MCF 10A (cell line): Measurements from ENCODE around the gene DCDC2B. TPM values are rescaled to one million over a fixed set of nuclear protein-coding genes. Genes with fewer than 3 reads are reported as not detected.

Experiments used
- BruUV-seq: library from RNA; stranded (reverse); fragments of 400-500 nt; replicated peaks from 2 replicates; lab custom pipeline; 2021; lab: Mats Ljungman, UMichigan
- CTCF ChIA-PET: fragments of 300-600 bp; sonication (Branson Sonifier 250); formaldehyde crosslinking; extraction: SDS; loops from one replicate; lab custom pipeline; 2021; ENCODE audit warnings: antibody characterized with exemption, inconsistent platforms; lab: Yijun Ruan, JAX
- POLR2A ChIA-PET: fragments of 300-600, 350-650 bp; sonication (Branson Sonifier 250); formaldehyde crosslinking; extraction: SDS; loops from one replicate; lab custom pipeline; 2020; ENCODE audit warnings: antibody characterized with exemption, inconsistent platforms; lab: Yijun Ruan, JAX
- DNase-seq: peaks from one replicate; pipeline ENCODE4 v3.0.0-alpha.2; 2018; ENCODE audit not compliant: unreplicated experiment
- H3K27ac Mint-ChIP-seq: one replicate; pipeline ENCODE4 v1.8.0; 2022; ENCODE audit warnings: mild to moderate bottlenecking, low read depth, mixed read lengths; ENCODE audit not compliant: unreplicated experiment
- H3K27me3 Mint-ChIP-seq: one replicate; pipeline ENCODE4 v1.8.0; 2022; ENCODE audit warnings: mixed read lengths; ENCODE audit not compliant: insufficient read depth, unreplicated experiment
- H3K36me3 Mint-ChIP-seq: one replicate; pipeline ENCODE4 v1.8.0; 2022; ENCODE audit warnings: mild to moderate bottlenecking, moderate library complexity, mixed read lengths; ENCODE audit not compliant: insufficient read depth, unreplicated experiment
- H3K4me1 Mint-ChIP-seq: one replicate; pipeline ENCODE4 v1.8.0; 2022; ENCODE audit warnings: mixed read lengths; ENCODE audit not compliant: insufficient read depth, unreplicated experiment
- H3K4me3 Mint-ChIP-seq: one replicate; pipeline ENCODE4 v1.8.0; 2022; ENCODE audit warnings: mild to moderate bottlenecking, moderate library complexity, mixed read lengths; ENCODE audit not compliant: unreplicated experiment
- H3K9me3 Mint-ChIP-seq: one replicate; pipeline ENCODE4 v1.8.0; 2022; ENCODE audit warnings: mixed read lengths; ENCODE audit not compliant: unreplicated experiment
- intact Hi-C: fragments of 100-400 bp; cut with micrococcal nuclease; formaldehyde crosslinking; loops from 2 replicates; pipeline ENCODE4 v1.14.1; 2022
- total RNA-seq: library from RNA; stranded (reverse); gene quantifications from 2 replicates; pipeline ENCODE4 v1.2.3, GENCODE V29; 2022
- TF ChIP-seq, protein P1 (sequence below): fragments of 200-600 bp; IDR thresholded peaks from one replicate; pipeline ENCODE4 v1.8.0; 2022; ENCODE audit warnings: antibody characterized with exemption, mild to moderate bottlenecking; ENCODE audit not compliant: unreplicated experiment

The DCDC2B gene
- total RNA-seq, 1 experiment from 2014 or later, result not detected

DNA sequence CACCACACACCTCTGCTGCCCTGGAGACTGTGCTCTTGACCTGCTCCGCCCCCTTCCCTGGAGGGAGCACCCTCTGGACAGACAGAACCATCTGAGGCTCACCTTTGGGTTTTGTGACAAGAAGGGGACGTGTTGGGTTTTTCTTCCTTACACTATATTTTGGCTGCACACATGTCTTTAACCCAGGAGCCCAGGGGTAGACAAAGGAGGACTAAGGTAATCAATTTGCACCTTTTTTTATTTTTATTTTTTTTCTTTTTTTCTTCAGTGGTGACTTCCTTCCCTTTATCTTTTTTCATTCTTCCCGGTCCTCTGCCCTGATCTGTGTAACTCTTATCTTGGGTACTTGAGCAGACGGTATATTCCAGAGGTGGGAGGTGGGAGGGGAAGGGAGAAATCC lies 37.9 kb upstream of the DCDC2B start:
- no TSS peak for BruUV-seq
- no peaks in the 10 kb centered on the region for H3K27me3 Mint-ChIP-seq
- intact Hi-C loops, result no loop called here
- ChIA-PET POLR2A (no interaction called here), CTCF (no interaction called here)
- no peak overlapping the region for H3K27ac Mint-ChIP-seq
- H3K36me3 Mint-ChIP-seq, result peaks cover 94% of the 10 kb centered on the region
- H3K4me1 Mint-ChIP-seq, result peaks cover 9% of the 10 kb centered on the region
- TF ChIP-seq, protein P1, sequence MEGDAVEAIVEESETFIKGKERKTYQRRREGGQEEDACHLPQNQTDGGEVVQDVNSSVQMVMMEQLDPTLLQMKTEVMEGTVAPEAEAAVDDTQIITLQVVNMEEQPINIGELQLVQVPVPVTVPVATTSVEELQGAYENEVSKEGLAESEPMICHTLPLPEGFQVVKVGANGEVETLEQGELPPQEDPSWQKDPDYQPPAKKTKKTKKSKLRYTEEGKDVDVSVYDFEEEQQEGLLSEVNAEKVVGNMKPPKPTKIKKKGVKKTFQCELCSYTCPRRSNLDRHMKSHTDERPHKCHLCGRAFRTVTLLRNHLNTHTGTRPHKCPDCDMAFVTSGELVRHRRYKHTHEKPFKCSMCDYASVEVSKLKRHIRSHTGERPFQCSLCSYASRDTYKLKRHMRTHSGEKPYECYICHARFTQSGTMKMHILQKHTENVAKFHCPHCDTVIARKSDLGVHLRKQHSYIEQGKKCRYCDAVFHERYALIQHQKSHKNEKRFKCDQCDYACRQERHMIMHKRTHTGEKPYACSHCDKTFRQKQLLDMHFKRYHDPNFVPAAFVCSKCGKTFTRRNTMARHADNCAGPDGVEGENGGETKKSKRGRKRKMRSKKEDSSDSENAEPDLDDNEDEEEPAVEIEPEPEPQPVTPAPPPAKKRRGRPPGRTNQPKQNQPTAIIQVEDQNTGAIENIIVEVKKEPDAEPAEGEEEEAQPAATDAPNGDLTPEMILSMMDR, result no peak
- no peaks in the 10 kb centered on the region for H3K9me3 Mint-ChIP-seq
- DNase-seq, result no peak
- no peak overlapping the region for H3K4me3 Mint-ChIP-seq

DNA sequence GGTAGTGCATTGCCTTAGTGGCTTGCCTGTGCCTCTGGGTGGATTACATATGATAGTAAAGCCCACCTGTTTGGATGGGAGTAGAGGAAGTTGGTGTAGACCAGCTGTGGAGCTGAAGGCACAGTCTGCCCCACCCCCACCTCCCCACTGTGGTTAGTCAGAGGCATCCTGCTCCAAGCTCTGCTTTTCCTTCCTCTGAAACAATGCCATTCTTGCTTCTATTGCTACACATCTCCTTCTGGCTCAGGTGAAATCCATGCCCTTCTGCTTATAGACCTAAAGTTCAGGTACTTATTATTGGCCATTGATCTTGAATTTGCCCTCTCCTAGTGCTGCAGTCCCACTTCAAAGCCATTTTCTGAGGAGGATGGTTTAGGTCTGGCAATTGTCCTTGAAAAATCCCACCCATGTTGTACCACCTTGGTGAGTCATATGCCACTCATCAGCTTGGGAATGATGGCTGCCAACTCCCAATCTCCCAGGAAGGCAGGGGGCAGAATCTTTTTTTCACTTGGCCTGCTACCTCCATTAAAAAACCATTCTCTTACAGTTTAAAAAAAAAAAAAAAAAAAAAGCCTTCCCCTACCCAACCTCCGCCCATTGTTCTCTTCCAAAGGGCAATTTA lies 36.2 kb upstream of the DCDC2B start:
- Mint-ChIP-seq H3K36me3 (peaks cover 83% of the 10 kb centered on the region), H3K4me1 (peaks cover 9% of the 10 kb centered on the region), H3K4me3 (no peak overlapping the region), H3K27me3 (no peaks in the 10 kb centered on the region), H3K27ac (no peak overlapping the region), H3K9me3 (no peaks in the 10 kb centered on the region)
- no TSS peak for BruUV-seq
- DNase-seq, result peak; percentile 68
- TF ChIP-seq, protein P1, result no peak
- CTCF ChIA-PET, result interaction anchor here (0.7 to 1.5 kb wide), 2 partner anchors 10 to 16 kb away, joined by 3 read pairs; no protein-coding TSS in a partner anchor
- POLR2A ChIA-PET, result no interaction called here
- intact Hi-C loops, result no loop called here

DNA sequence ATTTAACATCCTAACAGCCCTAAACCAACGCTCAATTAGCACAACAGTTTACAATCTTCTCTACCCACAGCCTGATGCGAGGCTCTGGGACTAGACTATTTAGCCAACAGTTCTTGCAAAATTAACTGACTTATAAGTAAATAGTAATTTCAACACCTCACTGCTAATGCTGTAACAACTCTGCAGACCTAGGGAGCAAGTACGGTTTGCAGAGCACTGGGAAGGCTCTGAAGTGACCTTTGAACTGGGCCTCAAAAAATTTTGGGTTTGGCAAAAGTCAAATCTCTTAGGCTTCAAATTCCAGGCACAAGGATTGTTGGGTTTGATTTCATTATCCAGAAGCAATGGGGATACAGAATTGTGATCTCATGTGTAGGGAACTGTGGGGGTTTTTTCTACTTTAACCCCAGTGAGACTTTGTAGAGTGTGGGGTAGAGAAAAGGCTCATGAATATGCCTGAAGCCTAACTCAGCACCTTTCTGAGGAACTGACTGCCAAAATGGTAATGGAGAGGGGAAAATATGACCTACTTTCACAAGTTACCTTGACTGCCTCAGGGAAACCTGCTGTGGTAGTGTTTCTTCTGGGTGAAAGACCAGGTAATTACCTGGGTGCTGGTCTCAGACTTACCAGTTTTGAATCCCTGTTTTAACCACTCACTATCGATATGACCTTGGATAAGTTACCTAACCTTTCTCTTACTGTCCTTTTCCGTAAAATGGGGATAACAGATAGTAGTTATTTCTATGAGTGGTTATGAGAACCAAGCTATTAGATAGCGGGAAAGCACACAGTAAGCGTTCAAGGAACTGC lies 30.3 kb upstream of the DCDC2B start:
- Mint-ChIP-seq H3K4me1 (peaks cover 7% of the 10 kb centered on the region), H3K9me3 (no peaks in the 10 kb centered on the region), H3K27me3 (no peaks in the 10 kb centered on the region), H3K4me3 (peak overlapping the region; percentile 97), H3K27ac (peak overlapping the region; percentile 98), H3K36me3 (peaks cover 63% of the 10 kb centered on the region)
- TF ChIP-seq, protein P1, result no peak
- no TSS peak for BruUV-seq
- intact Hi-C loops, result loop anchor here (2.0 kb wide), 1 partner anchor 70 kb away; the partner anchor contains the start of gene KPNA6
- no peak for DNase-seq
- ChIA-PET POLR2A (interaction anchor here (0.5 to 3.6 kb wide), 23 partner anchors 8 to 615 kb away, joined by 3 to 44 read pairs (median 4); partner anchors contain the start of genes KHDRBS1 and KPNA6), CTCF (interaction anchor here (0.5 to 1.1 kb wide), 2 partner anchors 11 to 216 kb away, joined by 3 read pairs; no protein-coding TSS in a partner anchor)

DNA sequence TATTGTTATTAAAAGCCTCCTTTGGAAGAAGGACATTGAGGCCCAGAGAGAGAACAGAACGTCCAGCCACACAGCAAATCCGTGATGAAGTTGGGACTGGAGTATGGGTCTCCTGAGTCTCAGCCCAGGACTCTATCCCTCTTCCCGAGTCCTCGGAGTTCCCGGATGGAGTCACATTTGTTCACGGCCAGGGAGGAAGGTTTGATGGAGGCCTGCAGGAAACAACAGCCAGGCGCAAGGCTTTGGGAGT lies 29.8 kb upstream of the DCDC2B start:
- Mint-ChIP-seq H3K4me1 (peaks cover 10% of the 10 kb centered on the region), H3K4me3 (peak overlapping the region; percentile 97), H3K9me3 (no peaks in the 10 kb centered on the region), H3K36me3 (peaks cover 66% of the 10 kb centered on the region), H3K27ac (peak overlapping the region; percentile 98), H3K27me3 (no peaks in the 10 kb centered on the region)
- BruUV-seq, result TSS peak; percentile 69
- POLR2A ChIA-PET, result interaction anchor here (0.5 to 3.6 kb wide), 27 partner anchors 9 to 614 kb away, joined by 3 to 44 read pairs (median 4); partner anchors contain the start of genes KHDRBS1 and KPNA6
- no peak for DNase-seq
- intact Hi-C loops, result loop anchor here (2.0 kb wide), 1 partner anchor 70 kb away; the partner anchor contains the start of gene KPNA6
- CTCF ChIA-PET, result interaction anchor here (0.5 to 1.1 kb wide), 2 partner anchors 11 to 217 kb away, joined by 3 read pairs; no protein-coding TSS in a partner anchor
- TF ChIP-seq, protein P1, result no peak
